HG02623 (cell line): ENCODE measurements around the gene MACO1.
"Not testable (repeated sequence)": the region's sequence is repeated elsewhere in the genome, so short reads cannot be mapped to it uniquely, and the experiment has no call there.

ENCODE experiments used
- ATAC-seq: cut with Tn5 transposase; IDR thresholded peaks from one replicate; pipeline ENCODE4 v1.9.1; 2021; ENCODE audit warnings: moderate library complexity; ENCODE audit not compliant: unreplicated experiment

Gene MACO1

GRCh38 chr1:25485536-25486411 lies 55.1 kb downstream of the MACO1 start:
- ATAC-seq = no peak

- ATAC-seq = no peak
Measured at GRCh38 chr1:25486602-25487001, 55.9 kb downstream of the MACO1 start.

GRCh38 chr1:25487628-25488027 lies 56.9 kb downstream of the MACO1 start:
- ATAC-seq = no peak

- no peak for ATAC-seq
Measured at GRCh38 chr1:25492323-25492722, 61.6 kb downstream of the MACO1 start.

GRCh38 chr1:25494952-25495351 lies 64.3 kb downstream of the MACO1 start:
- no peak for ATAC-seq

- ATAC-seq = no peak
Measured at GRCh38 chr1:25500694-25501093, 70.0 kb downstream of the MACO1 start.

- ATAC-seq = no peak
Measured at GRCh38 chr1:25501235-25502058, 70.8 kb downstream of the MACO1 start.

- ATAC-seq = no peak
Measured at GRCh38 chr1:25502957-25503356, 72.3 kb downstream of the MACO1 start.

GRCh38 chr1:25503551-25504426 lies 73.1 kb downstream of the MACO1 start:
- no peak for ATAC-seq

- ATAC-seq = no peak
Measured at GRCh38 chr1:25504706-25505595, 74.3 kb downstream of the MACO1 start.

GRCh38 chr1:25505656-25506385 lies 75.1 kb downstream of the MACO1 start:
- no peak for ATAC-seq

- not testable (repeated sequence) for ATAC-seq
Measured at GRCh38 chr1:25506566-25507463, 76.1 kb downstream of the MACO1 start.

GRCh38 chr1:25513666-25514065 lies 83.0 kb downstream of the MACO1 start:
- no peak for ATAC-seq

- no peak for ATAC-seq
Measured at GRCh38 chr1:25515033-25515432, 84.3 kb downstream of the MACO1 start.

- ATAC-seq = no peak
Measured at GRCh38 chr1:25516686-25517085, 86.0 kb downstream of the MACO1 start.

- no peak for ATAC-seq
Measured at GRCh38 chr1:25517476-25518394, 87.0 kb downstream of the MACO1 start.

- ATAC-seq = no peak
Measured at GRCh38 chr1:25519624-25520023, 88.9 kb downstream of the MACO1 start.
